HG03039 (cell line): ENCODE measurements around the gene ZNF280B.
A peak's percentile ranks its signal among the peaks of the same experiment; 100 is the strongest.

Source experiments
- ATAC-seq: cut with Tn5 transposase; IDR thresholded peaks from one replicate; pipeline ENCODE4 v1.9.1; 2021; ENCODE audit warnings: mild to moderate bottlenecking, moderate library complexity; ENCODE audit not compliant: unreplicated experiment

The ZNF280B gene, protein sequence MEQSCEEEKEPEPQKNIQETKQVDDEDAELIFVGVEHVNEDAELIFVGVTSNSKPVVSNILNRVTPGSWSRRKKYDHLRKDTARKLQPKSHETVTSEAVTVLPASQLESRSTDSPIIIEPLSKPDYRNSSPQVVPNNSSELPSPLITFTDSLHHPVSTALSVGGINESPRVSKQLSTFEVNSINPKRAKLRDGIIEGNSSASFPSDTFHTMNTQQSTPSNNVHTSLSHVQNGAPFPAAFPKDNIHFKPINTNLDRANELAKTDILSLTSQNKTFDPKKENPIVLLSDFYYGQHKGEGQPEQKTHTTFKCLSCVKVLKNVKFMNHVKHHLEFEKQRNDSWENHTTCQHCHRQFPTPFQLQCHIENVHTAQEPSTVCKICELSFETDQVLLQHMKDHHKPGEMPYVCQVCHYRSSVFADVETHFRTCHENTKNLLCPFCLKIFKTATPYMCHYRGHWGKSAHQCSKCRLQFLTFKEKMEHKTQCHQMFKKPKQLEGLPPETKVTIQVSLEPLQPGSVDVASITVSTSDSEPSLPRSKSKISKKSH

DNA sequence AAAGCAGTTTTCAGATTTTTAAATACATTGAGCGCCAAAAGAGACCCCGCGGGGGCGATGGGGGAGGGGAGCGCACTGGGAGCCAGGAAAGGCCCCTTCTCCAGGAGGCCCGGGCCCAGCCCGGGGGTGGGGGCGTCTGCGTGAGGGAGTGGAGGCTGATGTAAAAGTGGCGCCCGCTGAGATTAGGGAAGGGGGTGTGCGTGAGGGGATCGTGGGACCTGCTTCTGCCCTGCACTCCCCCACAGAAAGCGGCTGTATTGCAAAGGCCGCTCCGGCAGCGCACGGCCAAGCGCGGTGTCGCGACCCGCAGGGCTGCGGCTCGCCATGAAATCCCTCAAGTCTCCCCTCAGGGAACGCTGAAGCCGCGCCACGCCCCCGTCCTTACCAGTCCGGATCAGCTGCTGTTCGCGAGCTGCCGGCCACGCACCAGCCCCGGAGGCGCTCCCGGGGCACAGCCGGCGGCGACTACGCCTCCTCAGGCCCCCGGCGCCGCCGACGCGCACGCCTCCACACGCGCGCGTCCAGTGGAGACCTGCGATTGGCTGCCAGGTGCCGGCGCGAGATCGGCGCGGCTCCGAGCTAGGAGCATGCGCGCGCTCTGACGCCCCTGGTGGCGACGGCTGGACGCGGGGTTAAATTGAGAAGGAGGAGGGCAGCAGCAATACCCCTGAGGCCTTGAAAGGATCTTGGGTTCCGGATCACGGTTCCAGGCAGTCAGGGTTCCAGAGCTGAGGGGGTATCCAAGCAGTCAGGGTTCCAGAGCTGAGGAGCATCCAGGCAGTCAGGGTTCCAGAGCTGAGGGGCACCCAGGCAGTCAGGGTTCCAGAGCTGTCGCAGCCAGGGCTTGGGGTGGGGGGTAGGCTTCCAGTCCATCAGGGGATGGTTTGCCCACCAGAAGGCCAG, at the start of gene ZNF280B:
Gene ZNF280B, minus strand, starts transcription at position 469 of the 903 bp plus-strand sequence. CDS start 19,344 bp downstream, outside the sequence.
- ATAC-seq: peak; percentile 81

DNA sequence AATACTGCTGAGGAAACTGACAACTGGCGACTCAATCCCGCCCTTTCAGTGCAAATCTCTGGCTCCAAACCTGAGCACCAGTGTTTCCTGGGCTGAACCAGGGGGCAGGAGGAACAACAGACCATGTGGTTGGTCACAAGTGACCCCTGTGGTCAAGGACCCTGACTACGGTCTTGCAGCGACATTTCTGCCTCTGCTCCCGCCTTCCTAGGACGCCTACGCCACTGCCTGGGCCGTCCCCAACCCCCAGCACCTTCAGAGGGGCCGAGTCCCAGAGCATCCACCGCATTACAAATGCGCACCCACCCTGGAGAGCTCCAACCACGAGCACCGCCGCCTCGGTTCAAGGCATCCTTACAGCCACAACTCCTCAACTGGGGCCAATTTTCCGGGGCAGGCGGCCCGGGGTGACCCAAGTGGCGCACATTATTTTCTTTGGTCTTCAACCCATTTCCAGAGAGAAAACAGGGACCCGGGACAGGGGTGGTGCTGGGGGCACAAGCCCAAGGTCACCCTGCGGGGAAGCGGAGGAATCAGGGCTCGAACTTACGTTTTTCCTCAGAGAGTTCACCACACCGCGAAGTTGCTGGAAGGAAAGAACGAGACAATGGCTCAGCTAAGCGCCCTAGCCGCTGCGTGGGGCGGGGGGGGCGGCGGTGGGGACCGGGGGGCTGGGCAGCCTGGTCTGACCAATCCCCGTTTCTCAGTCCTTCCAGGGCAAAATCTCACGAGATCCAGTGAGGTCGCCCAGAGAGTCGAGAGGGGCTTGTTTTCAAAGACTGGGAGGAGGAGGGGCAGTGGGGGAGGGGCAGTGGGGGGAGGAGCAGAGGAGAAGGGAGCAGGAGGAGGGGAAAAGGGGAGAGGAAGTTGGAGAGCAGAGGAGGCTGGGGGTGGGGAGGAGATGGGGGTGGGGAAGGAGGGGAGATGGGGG, 48.7 kb upstream of the ZNF280B start:
- ATAC-seq: no peak

DNA sequence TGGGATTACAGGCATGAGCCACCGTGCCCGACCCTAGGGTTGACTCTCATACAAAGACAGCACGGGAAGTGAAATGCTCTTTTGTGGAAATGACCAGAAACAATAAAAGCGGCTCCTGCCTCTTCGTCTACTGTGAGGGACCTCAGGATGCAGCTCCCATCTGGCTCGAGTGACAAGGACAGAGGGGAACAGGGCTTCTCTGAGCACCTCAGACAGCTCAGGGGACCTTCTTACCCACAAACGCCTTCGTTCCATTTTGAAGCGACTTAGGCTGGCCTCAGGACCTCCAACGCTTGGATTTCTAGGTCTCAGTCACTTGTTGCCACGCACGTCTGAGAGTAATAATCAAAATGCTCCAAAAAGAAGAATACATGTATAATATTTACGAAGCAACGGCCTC, 48.0 kb upstream of the ZNF280B start:
- no peak for ATAC-seq

DNA sequence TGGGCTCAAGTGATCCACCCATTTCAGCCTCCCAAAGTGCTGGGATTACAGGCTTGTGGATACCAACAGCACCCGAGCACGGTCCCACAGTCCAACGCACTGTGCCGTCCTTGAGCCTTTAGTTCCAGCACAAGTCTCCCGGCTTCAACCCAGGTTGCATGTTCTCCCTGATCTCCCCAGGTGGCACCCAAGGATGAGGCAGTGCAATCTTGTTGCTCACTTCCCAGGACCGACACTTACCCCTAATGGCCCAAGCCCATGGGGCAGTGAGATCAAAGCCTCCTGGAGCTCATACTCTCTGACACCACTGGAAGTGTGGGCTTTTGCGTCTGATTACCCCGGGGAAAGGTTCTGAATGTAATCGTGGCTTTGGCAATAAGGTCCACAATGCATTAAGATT, 47.1 kb upstream of the ZNF280B start:
- no peak for ATAC-seq

DNA sequence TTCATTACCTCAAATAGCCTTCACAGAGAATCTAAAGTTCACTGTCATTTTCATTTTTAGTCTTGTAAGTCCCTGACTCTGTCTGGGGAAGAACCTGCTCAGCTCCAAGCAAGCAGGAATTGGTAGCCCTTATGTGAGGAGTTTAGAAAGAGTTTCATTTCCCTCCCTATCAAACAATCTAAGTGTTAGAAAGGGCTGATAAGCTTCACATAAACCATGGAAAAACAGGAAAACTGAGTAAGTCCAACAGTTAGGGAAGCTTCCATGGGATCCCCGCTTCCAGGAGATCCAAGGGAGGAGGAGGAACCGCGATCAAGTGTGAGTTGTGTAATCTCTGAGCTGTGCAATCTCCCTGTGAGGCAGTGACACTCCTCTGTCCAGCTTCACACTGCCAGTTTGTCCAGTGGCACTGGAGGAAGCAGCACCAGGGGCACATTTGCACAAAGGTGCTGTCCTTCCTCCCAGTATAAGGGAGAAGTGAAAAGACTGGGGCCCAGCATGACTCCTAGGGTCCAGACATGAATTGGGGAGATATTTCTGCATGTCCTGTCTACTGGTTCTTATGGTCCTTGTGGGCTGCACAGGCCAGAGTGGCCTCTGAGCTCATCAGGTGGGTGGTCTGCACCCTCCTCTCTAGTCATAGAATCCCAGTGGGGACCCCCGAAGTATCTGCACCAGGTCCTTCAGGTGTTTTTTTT, 46.2 kb upstream of the ZNF280B start:
- ATAC-seq: no peak

DNA sequence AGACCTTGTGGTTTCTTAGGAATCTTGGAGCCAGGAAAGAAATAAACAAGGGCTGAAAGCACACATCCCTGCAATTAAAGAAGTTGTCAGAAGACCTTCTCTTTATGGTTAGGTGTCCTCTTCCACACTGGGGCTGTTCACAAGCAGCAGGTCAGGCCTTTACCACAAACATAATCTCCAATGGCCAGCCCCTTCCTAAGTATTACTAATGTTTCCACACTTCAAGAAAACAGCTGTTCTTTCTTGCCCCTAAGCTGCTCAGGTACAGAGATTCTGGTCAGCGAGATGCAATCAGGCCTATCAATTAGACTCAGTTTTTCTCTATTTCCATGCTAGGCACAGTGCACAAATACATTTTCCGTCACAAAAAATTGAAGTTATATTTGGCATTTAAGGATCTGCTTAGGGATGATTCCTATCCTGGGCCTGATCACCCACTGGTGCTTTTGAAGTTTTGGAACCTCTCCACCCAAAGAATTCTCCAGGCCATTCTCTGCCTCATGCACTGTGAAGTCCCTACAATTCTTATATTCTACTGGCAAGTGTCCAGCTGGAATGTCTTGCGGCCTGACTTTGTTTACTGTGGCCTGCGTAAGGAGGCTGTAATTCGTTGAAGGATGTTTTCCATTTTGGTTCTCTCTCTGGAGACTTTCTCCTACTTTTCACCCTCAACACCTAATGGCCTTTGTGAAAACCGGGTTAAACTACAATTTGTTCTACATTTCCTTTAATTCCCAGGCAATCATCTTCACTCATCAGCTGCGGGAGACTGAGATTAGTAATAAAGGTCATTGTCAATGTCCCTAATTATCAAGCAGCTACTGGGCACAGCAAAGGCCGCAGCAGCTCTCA, 45.4 kb upstream of the ZNF280B start:
- no peak for ATAC-seq

DNA sequence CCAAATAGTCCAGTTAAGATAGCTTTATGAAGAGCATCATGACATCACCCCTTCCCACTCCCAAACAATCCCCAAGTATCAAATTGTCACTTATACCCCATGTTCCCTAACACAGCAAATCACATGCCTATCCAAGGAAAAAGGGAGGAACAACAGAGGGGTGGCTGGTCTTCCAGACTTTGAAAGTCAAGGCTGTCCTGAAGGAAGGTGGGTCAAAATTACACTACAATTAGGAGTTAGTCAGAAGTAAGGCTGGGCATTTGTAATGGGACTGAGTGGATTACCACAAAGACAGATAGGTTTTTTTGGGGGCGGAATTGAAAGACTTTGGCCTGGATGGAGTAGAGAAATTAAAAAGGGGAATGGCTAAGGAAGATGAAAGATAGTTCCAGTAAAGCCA, 44.6 kb upstream of the ZNF280B start:
- ATAC-seq: no peak

DNA sequence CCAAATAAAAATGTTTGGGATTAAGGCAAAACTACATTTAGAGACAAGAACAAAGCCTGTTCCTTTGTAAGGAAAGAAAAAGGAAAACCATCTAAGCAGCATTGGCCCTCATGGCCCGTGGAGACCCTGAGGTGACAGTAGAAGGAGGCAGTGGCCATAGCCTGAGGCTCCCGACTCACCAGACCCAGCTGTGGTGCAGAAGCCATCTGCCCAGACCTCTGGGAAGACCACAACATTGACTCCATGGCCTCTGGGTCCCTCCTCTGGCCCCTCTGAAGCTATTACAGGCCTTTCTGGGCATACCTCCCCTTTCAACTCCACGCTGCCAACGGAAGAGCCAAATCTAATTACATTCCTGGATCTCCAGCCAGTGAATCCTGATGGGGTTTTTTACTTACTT, 44.1 kb upstream of the ZNF280B start:
- no peak for ATAC-seq

DNA sequence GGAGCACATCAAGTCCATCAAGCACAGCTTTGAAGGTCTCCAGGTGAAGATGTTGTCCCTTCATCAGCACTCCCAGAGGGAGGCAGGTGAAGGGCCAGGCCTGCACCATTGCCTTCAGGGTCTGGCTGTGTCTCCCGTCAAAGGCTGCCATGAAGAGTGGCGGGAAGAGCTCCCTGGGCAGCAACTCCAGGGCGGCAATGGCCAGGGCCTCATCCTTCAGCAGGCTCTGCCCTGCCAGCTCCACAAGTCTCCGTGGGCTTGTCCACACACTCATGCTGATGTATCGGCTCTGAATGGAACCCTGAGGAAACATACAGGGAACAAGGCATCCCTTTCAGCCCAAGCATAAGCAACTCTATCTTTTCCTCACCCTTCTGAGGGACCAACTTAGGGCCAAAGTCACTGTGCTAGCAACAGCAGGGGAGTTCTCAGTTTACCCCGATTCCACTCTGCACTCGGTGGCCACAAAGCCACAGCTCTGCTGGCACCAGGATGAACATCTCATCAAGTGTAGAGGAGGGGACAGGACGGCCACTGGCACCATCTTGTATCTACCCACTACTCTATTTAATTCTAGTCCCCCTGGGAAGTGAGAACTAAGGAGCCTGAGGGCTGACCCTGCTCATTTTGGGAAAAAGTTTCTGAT, 42.4 kb upstream of the ZNF280B start:
- ATAC-seq: no peak

DNA sequence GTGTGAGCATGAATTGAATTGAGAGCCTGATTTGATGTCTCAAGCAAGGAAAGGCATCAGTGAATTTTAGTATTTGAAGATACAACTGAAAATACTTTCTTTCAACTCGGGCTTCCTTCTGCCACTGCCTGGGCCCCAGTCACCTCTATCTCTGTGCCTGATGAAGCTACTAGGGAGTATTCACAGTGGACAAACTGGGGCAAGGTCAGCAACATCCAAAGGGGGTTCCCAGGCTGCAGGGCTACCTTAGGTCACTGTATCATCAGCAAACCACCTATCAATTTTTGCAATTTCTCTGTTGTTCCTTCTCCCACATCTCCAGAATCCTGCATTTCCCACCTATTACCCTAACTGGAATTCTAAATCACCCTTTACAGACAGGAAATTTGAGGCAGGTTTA, 40.4 kb upstream of the ZNF280B start:
- ATAC-seq: no peak

DNA sequence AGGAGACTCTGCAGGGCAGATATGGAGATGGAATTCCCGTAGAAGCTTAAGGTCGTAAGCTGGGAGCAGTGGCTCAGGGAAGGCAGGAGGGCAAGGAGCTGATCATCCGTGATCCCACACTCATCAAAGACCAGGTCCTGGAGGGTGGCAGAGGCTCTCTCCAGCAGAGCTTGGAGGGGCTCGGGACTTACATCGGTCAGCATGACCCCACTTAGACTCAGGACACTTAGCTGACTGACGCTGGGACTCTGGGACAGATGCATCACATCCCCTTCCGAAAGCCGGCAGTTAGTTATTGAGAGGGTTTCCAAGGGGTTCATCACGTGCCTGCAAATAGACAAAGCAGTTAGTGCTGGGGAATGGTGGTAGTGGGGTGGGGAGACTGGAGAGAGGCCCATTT, 39.8 kb upstream of the ZNF280B start:
- no peak for ATAC-seq

DNA sequence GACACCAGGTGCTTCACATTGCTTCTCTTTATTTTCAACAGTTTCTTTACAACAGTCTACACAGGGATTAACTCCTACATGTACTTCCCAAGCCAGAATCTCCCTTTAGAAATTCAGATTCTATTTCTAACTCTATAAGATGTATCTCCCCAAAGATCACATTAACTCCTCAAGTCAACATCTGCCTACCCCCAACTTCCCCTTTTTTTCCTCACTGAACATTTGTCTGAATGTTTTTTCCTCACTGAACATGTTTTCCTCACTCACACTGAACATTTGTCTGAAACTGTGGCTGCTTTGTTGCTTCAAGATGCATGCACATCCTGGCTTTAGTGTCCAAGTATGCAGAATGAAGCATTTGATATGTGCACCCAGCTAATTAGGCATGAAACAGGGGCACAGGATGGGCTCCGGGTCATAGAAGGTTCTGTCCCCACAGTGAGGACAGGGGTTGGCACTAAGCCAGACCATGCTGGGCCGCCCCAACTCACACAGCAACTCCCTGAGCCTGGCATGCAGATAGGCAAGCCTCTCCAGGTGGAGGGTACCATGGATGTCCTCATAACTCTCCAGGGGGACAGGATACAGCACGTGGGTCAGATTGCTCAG, 39.3 kb upstream of the ZNF280B start:
- no peak for ATAC-seq

DNA sequence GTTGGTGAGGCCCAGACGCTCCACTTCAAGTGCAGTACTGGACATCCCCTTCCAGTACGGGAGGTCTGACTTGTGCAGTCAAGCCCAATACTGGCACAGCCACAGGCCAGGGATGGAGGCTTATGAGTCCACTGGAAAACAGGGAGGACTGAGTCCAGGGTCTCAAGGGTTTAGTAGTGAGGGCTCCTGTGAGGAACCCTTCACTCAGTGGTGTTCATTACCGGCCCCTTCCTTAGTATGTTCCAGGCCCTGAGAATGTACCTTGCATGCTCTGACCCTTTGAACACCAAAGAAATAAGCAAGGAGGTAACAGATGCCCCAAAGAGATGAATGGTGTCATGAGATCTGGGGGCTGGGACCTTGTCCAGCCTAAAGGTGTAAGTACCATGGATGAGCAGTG, 38.7 kb upstream of the ZNF280B start:
- no peak for ATAC-seq

DNA sequence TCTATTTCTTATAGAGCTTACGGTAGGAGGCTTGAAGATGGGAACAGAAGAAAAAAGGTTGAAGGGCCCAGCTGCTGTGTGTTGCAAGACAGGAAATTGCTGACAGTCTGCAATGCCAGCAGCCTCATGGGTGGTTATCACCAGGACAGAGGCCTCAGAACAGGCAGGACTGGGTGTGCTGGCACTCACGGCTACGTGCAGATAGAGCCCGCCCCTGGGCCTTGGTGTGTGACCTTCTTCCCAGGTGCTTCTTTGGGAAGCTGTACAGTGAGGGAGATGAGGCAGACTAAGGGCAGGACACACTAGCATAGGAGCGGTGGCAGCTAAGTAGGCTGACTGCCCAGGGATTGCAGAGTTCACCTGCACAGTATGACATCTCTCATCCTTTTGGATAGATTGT, 37.9 kb upstream of the ZNF280B start:
- ATAC-seq: no peak

DNA sequence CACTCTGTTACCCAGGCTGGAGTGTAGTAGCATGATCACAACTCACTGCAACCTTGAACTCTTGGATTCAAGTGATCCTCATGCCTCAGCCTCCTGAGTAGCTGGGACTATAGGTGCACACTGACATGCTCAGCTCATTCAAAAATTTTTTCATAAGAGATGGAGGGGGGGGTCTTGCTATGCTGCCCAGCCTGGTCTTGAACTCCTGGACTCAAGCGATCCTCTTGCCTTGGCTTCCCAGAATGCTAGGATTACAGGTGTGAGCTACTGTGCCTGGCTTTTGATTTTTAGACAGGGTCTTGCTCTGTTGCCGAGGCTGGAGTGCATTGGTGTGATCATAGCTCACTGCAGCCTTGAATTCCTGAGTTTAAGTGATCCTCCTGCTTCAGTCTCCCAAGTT, 36.5 kb upstream of the ZNF280B start:
- ATAC-seq: no peak

DNA sequence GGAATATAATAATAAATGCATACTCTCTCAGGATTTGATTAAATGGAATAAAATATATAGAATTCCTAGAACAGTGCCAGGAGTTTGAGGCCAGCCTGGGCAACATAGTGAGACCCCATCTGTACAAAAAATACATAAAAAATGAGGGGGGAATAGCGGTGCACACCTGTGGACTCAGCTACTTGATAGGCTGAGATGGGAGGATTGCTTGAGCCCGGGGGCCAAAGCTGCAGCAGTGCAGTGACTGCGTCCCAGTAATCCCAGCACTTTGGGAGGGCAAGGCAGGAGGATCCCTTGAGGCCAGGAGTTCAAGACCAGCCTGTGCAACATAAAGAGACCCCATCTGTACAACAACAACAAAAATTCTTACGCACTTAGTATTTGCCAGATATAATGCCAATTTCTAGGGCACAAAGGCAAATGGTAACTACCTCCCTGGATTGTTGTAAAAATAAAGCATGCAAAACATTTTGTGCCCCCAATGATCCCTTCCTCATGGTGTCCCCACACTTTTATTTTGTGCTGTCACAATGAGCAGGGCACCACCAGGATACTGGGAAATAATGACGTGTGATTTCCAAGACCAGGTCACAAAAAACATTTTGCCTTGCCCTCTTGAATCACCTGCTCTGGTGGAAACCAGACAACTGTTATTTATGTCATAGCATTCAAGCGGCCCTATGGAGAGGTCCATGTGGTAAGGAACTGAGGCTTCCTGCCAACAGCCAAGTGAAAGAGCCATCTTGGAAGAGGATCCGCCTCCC, 29.9 kb upstream of the ZNF280B start:
- ATAC-seq: no peak

DNA sequence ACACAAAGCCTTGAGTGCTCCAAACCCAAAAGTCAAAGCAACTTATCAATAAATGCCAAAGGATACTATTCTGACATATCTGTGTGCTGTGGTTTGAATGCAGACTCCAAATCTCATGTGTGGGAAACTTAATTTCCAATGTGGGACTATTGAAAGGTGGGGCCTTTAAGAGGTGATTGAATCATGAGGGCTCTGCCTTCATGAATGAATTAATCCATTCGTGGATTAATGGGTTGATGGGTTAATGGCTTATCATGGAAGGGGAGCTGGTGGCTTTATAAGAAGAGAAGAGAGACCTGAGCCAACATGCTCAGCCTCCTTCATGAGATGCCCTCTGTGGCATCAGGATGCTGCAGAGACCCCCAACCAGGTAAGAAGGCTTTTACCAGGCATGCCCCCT, 28.4 kb upstream of the ZNF280B start:
- no peak for ATAC-seq
